ENCODE data around the gene CERS6. TPM values are rescaled to one million over a fixed set of nuclear protein-coding genes. Genes with fewer than 3 reads are reported as not detected.
A peak's percentile ranks its signal among the peaks of the same experiment; 100 is the strongest.

The CERS6 gene
- total RNA-seq, 4 donors from 2014 or later = 17.6 to 31.1 (median 24.1) TPM

GRCh38 chr2:168461178-168461941 is 5.3 kb downstream of the CERS6 start:
- WGBS, 2 donors = 74 to 100% methylated on average over 1 to 2 of the region's 2 CpGs

GRCh38 chr2:168461942-168462331 is 5.9 kb downstream of the CERS6 start:
- Histone ChIP-seq H3K36me3 (no peaks in the 10 kb centered on the region), H3K4me1 (peaks cover 12 to 59% (median 20%) of the 10 kb centered on the region in 3 donors), H3K27ac (no peak overlapping the region), H3K4me3 (no peak overlapping the region), H3K9me3 (no peaks in the 10 kb centered on the region), H3K27me3 (no peaks in the 10 kb centered on the region)
- no peak for TF ChIP-seq POLR2A (IDR thresholded peaks at IDR 0.05)
- peak in 1 of 6 experiments; percentile 16 for TF ChIP-seq CTCF (IDR thresholded peaks at IDR 0.05)
- WGBS, 2 donors = 83 to 93% methylated on average over 2 of the region's 2 CpGs
- intact Hi-C loops (cut with DNase I) = no loop called here
- DNase-seq = no peak

More at GRCh38 chr2:168461178-168461941, 5.3 kb downstream of the CERS6 start:
- no peak overlapping the region for H3K27ac ChIP-seq
- no peak for DNase-seq
- no peak for TF ChIP-seq CTCF (IDR thresholded peaks at IDR 0.05)
- no peak for TF ChIP-seq POLR2A (IDR thresholded peaks at IDR 0.05)
- intact Hi-C loops (cut with DNase I) = no loop called here
- H3K36me3 ChIP-seq = no peaks in the 10 kb centered on the region
- H3K4me3 ChIP-seq = no peak overlapping the region
- H3K9me3 ChIP-seq = no peaks in the 10 kb centered on the region
- no peaks in the 10 kb centered on the region for H3K27me3 ChIP-seq
- H3K4me1 ChIP-seq = peaks cover 6 to 54% (median 16%) of the 10 kb centered on the region in 3 donors

GRCh38 chr2:168462543-168463045 is 6.5 kb downstream of the CERS6 start:
- intact Hi-C loops (cut with DNase I) = no loop called here
- no peak for TF ChIP-seq POLR2A (IDR thresholded peaks at IDR 0.05)
- Histone ChIP-seq H3K27ac (no peak overlapping the region), H3K36me3 (no peaks in the 10 kb centered on the region), H3K9me3 (no peaks in the 10 kb centered on the region), H3K27me3 (no peaks in the 10 kb centered on the region), H3K4me3 (no peak overlapping the region), H3K4me1 (peaks cover 18 to 59% (median 27%) of the 10 kb centered on the region in 3 donors)
- DNase-seq = no peak
- 69 to 91% methylated on average over 2 of the region's 2 CpGs for WGBS, 2 donors

GRCh38 chr2:168465594-168465993 is 9.5 kb downstream of the CERS6 start:
- H3K4me1 ChIP-seq = peaks cover 23 to 63% (median 37%) of the 10 kb centered on the region in 3 donors
- H3K36me3 ChIP-seq = no peaks in the 10 kb centered on the region
- no peaks in the 10 kb centered on the region for H3K27me3 ChIP-seq
- H3K4me3 ChIP-seq = no peak overlapping the region
- H3K9me3 ChIP-seq = no peaks in the 10 kb centered on the region
- TF ChIP-seq CTCF (IDR thresholded peaks at IDR 0.05) (no peak), POLR2A (IDR thresholded peaks at IDR 0.05) (no peak)
- DNase-seq = no peak
- intact Hi-C loops (cut with DNase I) = no loop called here
- H3K27ac ChIP-seq = peak overlapping the region in 1 of 4 donors; percentile 13

GRCh38 chr2:168466190-168466737 is 10.2 kb downstream of the CERS6 start:
- WGBS, 2 donors = 68 to 69% methylated on average over 2 of the region's 2 CpGs
- DNase-seq = no peak
- intact Hi-C loops (cut with DNase I) = no loop called here
- H3K9me3 ChIP-seq = no peaks in the 10 kb centered on the region
- no peaks in the 10 kb centered on the region for H3K36me3 ChIP-seq
- peak overlapping the region in 2 of 4 donors; percentile 13 to 26 for H3K27ac ChIP-seq
- peaks cover 23 to 65% (median 41%) of the 10 kb centered on the region in 3 donors for H3K4me1 ChIP-seq
- TF ChIP-seq CTCF (IDR thresholded peaks at IDR 0.05) (no peak), POLR2A (IDR thresholded peaks at IDR 0.05) (no peak)
- no peak overlapping the region for H3K4me3 ChIP-seq
- no peaks in the 10 kb centered on the region for H3K27me3 ChIP-seq

Data from esophagus squamous epithelium (tissue), 5 donors.